Measurements from ENCODE around the gene EIF4B.
"Not testable (repeated sequence)": the region's sequence is repeated elsewhere in the genome, so short reads cannot be mapped to it uniquely, and the experiment has no call there.

Gene EIF4B

GRCh38 chr12:53004582-53004981, 1.7 kb upstream of the EIF4B start:
- FAIRE-seq = no peak

DNA sequence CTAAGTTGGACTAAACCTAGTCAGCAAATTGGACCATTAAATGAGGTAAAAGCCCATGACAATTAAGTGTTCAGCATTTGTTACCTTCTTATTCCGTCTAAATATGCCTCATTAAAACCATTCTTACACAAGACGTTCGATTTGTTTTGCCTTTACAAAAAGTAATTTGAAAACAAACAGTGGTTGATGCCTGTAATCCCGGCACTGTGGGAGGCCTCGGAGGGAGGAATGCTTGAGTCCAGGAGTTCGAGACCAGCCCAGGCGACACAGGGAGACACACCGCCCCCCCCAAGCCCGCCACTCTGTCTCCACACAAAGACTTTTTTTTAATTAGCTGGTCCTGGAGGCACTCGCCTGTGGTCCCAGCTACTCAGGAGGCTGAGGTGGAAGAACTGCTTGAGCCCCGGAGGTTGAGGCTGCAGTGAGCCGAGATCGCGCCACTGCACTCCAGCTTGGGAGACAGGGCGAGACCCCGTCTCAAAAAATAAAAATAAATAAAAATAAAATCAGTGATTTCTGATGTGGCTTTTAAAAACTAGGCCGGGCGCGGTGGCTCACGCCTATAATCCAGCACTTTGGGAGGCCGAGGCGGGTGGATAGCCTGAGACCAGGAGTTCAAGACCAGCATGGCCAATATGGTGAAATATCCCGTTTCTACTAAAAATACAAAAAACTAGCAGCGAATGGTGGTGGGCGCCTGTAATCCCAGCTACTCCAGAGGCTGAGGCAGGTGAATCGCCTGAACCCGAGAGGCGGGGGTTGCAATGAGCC, 856 bp upstream of the EIF4B start:
- no peak for FAIRE-seq

DNA sequence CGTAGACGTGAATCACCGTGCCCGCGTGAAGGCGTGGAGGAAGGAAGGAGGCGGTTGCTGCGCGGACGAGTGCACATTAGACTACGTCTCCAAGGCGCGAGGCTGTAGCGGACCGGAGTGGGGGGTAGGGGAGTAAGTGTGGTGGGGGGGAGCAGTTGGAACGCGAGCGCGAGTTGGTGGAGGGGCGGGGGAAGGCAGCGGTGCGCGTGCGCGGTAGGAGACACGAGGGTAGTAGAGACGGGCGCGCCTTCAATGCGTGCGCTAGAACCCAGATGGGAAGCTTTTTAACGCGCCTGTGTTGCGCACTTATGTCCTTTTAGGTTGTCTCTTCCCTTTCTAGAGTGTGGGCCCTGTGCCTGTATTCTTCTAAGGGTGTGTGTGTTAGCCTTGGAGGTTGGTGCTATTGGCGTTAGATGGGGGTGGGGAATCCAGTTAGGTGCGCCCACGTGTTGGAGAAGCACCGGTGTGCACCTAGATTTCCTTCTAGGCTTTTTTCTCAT, 604 bp downstream of the EIF4B start:
- FAIRE-seq = no peak

DNA sequence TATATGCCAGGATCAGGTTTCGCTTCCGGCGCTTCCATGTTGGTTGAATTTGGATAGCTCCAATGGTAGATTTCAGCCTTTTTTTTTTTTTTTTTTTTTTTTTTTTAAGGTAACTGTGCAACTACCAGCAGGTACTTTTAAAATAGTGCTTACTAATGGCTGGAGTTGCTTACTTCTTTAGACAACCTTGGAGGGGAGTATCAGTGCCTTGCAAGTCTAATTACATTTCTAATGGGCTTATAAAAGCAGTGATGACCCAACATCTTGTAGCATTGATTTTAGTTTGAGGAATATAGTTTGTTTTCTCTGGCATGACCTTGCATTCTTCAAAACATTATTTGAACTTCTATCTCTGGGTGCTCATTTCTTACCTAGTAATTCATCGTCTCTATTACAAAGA, 1.1 kb downstream of the EIF4B start:
- FAIRE-seq = no peak

- FAIRE-seq = not testable (repeated sequence)
Observed at GRCh38 chr12:53008760-53009159, 2.5 kb downstream of the EIF4B start.

DNA sequence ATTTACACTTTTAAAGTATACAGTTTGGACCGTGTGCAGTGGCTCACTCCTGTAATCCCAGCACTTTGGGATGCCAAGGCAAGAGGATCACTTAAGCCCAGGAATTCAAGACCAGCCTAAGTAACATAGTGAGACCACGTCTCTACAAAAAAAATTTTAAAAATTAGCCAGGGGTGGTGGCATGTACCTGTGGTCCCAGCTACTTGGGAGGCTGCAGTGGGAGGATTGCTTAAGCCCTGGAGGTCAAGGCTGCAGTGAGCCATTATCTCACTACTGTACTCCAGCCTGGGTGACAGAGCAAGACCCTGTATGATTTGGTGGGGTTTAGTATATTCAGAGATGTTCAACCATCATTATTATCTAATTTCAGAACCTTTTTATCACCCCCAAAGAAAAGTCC, 4.7 kb downstream of the EIF4B start:
- no peak for FAIRE-seq

- no peak for FAIRE-seq
Observed at GRCh38 chr12:53011889-53012288, 5.6 kb downstream of the EIF4B start.

GRCh38 chr12:53012928-53013327, 6.7 kb downstream of the EIF4B start:
- FAIRE-seq = no peak

DNA sequence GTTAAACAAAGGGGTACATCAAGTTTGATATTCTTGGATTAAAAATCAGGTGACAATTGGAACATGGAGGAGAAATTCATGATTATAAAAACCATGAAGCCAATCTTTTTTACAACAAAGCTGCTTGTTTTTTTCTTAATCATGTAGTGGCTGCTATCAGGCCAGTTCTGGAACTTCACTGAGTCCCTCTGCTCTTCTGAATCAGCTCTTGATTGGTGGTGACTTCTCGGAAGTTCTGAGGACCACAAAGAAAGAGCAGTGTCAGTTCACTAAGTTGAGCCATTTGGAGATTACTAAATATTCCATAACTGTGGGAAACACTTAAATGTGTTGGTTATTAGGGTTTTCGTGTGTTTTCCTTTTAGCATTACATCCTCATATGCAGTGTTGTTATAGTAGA, 8.5 kb downstream of the EIF4B start:
- FAIRE-seq = no peak

DNA sequence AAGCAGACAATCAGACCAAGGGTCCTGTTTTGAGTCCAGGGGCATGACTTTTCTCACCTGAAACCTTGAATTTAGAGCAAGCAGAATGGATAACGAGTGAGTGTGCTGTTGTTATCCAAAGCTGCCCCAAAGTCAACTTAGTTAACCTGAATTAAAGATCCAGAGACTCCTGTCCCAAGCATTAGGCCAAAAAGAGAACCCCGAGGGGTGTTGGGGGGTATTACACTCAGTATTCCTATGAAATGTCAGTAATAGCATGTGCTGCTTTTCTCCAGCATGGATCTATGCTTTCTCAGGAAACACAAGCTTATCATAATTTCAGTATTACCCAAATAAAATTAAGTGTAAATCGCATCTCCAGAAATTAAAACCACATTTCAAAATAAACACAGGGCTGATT, 19.0 kb downstream of the EIF4B start:
- no peak for FAIRE-seq

GRCh38 chr12:53027014-53027413, 20.8 kb downstream of the EIF4B start:
- not testable (repeated sequence) for FAIRE-seq

GRCh38 chr12:53031616-53032015, 25.4 kb downstream of the EIF4B start:
- FAIRE-seq = no peak

DNA sequence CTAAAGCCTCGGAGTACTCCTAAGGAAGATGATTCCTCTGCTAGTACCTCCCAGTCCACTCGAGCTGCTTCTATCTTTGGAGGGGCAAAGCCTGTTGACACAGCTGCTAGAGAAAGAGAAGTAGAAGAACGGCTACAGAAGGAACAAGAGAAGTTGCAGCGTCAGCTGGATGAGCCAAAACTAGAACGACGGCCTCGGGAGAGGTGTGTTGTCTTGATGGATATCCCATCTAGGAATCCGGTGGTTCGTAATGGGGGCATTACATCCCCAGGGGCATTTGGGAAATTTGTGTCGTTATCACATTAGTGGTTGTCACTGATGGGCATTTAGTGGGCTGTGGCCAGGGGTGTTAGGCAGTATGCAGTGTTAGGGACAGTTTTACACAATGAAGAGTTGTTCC, 27.6 kb downstream of the EIF4B start:
- not testable (repeated sequence) for FAIRE-seq

- no peak for FAIRE-seq
Observed at GRCh38 chr12:53034459-53034858, 28.2 kb downstream of the EIF4B start.

GRCh38 chr12:53036802-53037201, 30.5 kb downstream of the EIF4B start:
- FAIRE-seq = no peak

DNA sequence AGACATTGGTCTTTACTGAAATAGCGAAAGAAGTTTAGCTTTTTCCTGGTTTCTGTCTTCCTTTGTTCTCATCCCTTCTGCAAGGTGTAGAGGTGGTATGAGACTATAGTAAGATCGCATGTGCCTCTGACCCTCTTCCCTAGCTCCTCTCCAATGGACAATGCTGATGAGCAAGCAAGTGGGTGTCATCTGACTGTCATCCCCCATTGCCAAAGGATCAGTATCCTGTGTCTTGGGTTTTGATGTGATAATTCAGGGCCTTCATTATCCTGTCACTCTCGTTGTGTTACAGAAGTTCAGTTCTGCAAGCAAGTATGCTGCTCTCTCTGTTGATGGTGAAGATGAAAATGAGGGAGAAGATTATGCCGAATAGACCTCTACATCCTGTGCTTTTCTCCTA, 33.6 kb downstream of the EIF4B start:
- FAIRE-seq = no peak

DNA sequence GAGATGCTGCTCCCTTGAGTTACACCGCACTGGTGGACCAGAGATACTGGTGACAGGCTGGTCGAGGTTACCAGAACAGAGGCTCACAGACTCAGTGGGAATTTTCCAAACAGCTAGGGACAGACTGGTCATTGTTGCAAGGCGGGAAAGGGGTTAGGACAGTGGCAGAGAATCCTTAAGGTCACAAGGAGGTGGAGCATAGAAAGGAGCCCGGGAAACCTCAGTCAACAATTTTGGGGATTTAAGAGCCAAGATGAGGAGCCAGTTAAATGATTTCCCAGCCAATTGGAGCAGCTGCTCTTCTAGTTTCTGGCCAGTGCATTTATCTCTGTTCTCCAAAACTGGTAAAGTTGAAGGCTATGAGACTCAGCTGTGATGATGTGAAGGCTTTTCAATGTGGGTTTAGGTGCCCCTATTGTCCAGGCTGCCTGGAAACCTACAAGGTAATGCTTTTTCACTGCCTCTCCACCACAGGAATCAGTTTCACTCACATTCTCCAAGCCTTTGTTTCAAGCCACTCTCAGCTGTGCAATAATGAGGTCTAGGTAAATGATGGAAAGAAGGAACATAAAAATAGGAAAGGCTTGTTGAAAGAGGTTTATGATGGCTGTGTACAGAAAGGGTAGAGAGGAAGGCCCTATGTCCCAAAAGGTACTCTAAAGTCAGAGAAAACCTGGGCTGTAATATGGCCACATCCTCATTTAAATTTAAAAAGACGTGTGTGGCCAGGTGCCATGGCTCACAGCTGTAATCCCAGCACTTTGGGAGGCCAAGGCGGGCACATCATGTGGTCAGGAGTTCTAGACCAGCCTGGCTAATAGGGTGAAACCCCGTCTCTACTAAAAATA, 36.6 kb downstream of the EIF4B start:
- FAIRE-seq = no peak

GRCh38 chr12:53044052-53044581, 37.9 kb downstream of the EIF4B start:
- no peak for FAIRE-seq

GRCh38 chr12:53044896-53045695, 38.8 kb downstream of the EIF4B start:
- no peak for FAIRE-seq

DNA sequence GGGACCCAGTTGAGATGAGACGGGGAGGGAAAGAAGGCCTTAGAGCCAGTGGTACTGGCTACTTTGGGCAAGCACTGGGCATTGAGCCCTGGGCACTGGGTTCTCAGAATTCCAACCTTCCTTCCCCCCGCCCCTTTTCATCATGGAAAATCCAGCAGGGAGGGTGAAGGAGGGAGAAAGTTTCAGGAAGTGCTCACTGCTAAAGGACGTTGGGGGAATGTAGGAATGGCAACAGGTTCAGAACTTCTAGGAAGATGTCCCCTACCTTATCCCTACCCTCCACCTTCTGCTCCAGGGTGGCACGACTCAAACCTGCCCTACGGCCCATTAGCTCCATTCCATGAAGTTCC, 39.4 kb downstream of the EIF4B start:
- FAIRE-seq = no peak

DNA sequence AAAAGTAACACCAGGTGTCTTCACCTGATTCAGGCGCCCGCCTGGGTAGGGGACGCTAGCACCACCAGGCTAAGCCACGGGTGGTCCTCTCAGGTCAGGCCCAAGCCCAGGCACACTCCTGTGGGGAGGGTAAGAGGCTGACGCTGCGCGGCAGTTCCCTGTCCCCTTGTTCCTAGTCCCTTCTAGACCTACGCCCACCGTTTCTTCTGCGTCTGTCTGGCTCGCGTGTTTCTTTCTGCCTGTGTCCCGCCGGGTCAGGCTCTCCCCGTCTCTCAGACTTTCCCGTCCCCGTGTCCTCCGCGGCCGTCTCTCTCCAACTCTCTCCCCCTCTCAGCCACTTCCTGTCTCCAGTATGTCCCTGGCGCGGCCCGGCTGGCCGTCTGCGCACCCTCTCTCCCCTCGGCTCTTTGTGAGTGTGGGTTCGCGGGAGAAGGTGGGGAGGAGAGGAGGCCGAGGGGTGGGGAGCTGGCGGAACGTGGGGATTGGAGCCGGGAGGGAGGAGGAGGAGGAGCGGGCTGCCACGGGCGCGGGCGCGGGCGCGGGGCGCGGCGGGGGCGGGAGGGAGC, 40.5 kb downstream of the EIF4B start:
- no peak for FAIRE-seq

DNA sequence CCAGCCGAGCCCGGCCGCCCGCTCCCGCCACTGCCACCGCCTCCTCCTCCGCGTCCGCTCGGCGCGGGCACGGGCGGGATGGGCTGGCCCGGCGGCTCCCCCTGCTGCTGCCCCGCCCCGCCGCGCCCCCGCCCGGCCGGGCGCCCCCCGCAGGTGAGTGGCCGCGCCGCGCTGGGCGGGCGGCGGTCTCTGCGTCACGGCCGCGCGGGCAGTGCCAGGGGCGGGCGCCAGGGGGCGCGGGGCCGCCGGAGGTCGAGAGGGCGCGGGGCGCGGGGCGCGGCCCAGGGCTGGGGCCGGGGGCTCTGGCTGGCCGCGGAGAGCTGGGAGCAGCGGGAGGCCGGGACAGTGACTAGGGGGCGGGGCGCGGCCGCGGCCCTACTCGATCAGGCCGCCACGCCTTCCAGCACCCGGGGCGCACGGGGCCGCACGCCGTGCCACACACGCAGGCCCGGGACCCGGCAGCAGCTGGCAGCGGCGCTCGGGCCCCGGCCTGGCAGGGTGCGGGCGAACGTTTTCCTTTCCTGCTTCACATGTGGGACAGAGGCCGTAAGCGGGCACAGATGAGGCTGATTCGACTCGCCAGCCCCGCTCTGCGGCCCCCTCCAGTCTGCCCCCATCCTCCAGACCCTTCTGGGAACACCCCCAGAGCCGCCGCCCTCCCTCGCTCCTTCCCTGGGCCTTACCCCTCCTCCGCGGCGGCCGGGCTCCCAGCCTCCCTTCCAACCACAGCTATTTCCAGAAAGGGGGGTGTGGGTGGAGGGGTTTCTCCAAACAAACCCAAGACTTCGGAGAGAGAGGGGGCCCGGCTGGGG, 41.2 kb downstream of the EIF4B start:
- no peak for FAIRE-seq
